Thoracic aorta (tissue), 2 donors: ENCODE data around the gene CELSR2. TPM values are rescaled to one million over a fixed set of nuclear protein-coding genes. Genes with fewer than 3 reads are reported as not detected.

Source experiments
- ATAC-seq: fragments of 150-250 bp; one replicate; pipeline ENCODE4 v1.8.0; 2017; ENCODE audit warnings: low read depth; ENCODE audit not compliant: insufficient number of reproducible peaks, low FRiP score
- DNase-seq: peaks from one replicate; pipeline ENCODE4 v3.0.0-alpha.2; 2020; ENCODE audit warnings: low spot score
- H3K27ac ChIP-seq, 2 donors: fragments of 200-600 bp; sonication (generic); 1 replicate in 1 of 2; 2 replicates in 1 of 2; pipeline ENCODE4 v1.5.1; 2016; ENCODE audit warnings: mild to moderate bottlenecking in 2 of 2, moderate library complexity in 2 of 2
- H3K27me3 ChIP-seq: fragments of 200-600 bp; sonication (generic); replicated peaks from 2 replicates; pipeline ENCODE4 v1.6.0; 2016; ENCODE audit warnings: mild to moderate bottlenecking; ENCODE audit not compliant: insufficient read depth
- H3K36me3 ChIP-seq: fragments of 200-600 bp; sonication (generic); one replicate; pipeline ENCODE4 v1.5.1; 2016
- H3K4me1 ChIP-seq, 2 donors: fragments of 200-600 bp; sonication (generic); 1 replicate in 1 of 2; 2 replicates in 1 of 2; pipeline versions ENCODE4 v1.5.1 to v1.6.0; 2016; ENCODE audit warnings: low read depth in 2 of 2, mild to moderate bottlenecking in 1 of 2; ENCODE audit not compliant: control insufficient read depth in 1 of 2
- H3K4me3 ChIP-seq: fragments of 200-600 bp; sonication (generic); 2 replicates; pipeline ENCODE4 v1.5.1; 2016; ENCODE audit warnings: mild to moderate bottlenecking
- H3K9me3 ChIP-seq: fragments of 200-600 bp; sonication (generic); 2 replicates; pipeline ENCODE4 v1.5.1; 2016
- total RNA-seq, 2 donors: library from RNA; depleted of rRNA; stranded (reverse); fragments of >200 nt; gene quantifications; one replicate each; pipeline versions ENCODE4 v1.1.0 to v1.2.3, GENCODE V29; 2016
- TF ChIP-seq, protein P1 (sequence below): fragments of 200-600 bp; sonication (generic); IDR thresholded peaks from one replicate; pipeline ENCODE4 v1.5.1; 2019; ENCODE audit warnings: antibody characterized with exemption

Gene CELSR2
- total RNA-seq, 2 donors from 2014 or later, result 4.0 to 10.0 TPM

DNA sequence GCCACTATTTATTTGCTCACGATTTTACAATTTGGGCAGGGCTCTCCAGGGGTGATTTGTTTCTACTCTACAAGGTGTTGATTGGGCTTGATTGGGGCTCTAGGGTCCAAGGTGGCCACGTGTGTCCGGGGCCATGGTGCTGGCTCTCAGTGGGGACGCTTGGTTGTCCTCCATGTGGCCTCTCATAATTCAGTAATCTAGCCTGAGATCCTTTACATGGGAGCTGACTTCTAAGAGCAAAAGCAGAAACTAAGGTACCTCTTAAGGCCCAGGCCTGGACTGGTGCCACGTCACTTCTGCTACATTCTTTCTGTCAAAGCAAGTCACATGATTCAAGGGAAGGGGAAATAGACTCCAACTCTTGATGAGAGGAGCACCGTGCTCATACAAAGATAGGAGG is 41.7 kb downstream of the CELSR2 start:
- no peak overlapping the region for H3K4me3 ChIP-seq
- H3K4me1 ChIP-seq, result no peaks in the 10 kb centered on the region
- ATAC-seq (no peak), DNase-seq (no peak)
- no peak overlapping the region for H3K27ac ChIP-seq
- TF ChIP-seq, protein P1, sequence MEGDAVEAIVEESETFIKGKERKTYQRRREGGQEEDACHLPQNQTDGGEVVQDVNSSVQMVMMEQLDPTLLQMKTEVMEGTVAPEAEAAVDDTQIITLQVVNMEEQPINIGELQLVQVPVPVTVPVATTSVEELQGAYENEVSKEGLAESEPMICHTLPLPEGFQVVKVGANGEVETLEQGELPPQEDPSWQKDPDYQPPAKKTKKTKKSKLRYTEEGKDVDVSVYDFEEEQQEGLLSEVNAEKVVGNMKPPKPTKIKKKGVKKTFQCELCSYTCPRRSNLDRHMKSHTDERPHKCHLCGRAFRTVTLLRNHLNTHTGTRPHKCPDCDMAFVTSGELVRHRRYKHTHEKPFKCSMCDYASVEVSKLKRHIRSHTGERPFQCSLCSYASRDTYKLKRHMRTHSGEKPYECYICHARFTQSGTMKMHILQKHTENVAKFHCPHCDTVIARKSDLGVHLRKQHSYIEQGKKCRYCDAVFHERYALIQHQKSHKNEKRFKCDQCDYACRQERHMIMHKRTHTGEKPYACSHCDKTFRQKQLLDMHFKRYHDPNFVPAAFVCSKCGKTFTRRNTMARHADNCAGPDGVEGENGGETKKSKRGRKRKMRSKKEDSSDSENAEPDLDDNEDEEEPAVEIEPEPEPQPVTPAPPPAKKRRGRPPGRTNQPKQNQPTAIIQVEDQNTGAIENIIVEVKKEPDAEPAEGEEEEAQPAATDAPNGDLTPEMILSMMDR, result no peak
- no peaks in the 10 kb centered on the region for H3K36me3 ChIP-seq
- H3K9me3 ChIP-seq, result no peaks in the 10 kb centered on the region
- no peaks in the 10 kb centered on the region for H3K27me3 ChIP-seq

DNA sequence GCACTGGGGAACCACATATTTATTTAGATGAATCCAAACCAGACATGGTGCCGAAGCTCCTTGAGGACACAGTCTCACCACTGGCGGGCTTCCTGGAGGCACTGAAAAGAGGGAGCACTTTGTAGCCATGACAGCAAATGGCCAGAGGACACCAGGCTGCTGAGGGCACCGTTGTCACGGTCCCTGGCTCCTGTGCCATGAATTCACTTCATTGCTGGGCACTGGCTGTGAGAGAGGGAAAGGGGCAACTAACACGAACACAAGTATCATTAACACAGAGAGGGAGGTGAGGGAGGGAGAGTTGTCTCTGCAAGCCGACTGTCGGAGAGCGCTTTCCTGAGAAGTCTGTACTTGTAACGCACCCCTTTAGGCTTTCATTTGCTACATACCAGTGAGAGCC is 43.0 kb downstream of the CELSR2 start:
- Histone ChIP-seq H3K4me3 (no peak overlapping the region), H3K4me1 (no peaks in the 10 kb centered on the region), H3K9me3 (no peaks in the 10 kb centered on the region), H3K27ac (no peak overlapping the region), H3K27me3 (no peaks in the 10 kb centered on the region), H3K36me3 (no peaks in the 10 kb centered on the region)
- ATAC-seq (no peak), DNase-seq (no peak)
- TF ChIP-seq, protein P1, result no peak

DNA sequence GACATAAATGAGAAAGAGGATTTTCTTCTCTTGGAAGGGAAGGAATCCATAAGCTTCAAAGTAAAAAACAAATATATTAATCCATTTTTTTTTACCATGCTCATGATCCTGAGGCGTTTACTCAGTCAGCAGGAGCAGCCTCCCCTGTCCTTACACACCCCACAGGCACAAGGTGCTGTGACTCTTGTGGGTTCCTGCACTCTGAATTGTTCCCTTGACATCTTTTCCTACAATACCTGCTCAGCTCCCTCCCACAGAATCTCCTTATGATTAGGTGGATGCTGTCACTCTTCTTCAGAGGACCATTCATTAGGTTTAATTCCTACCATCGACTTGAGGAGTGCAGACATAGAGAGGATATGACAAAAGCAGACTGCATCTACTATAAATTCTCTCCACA is 43.7 kb downstream of the CELSR2 start:
- H3K27me3 ChIP-seq, result no peaks in the 10 kb centered on the region
- TF ChIP-seq, protein P1, result no peak
- H3K4me1 ChIP-seq, result no peaks in the 10 kb centered on the region
- no peaks in the 10 kb centered on the region for H3K9me3 ChIP-seq
- H3K36me3 ChIP-seq, result no peaks in the 10 kb centered on the region
- ATAC-seq (no peak), DNase-seq (no peak)
- no peak overlapping the region for H3K4me3 ChIP-seq
- no peak overlapping the region for H3K27ac ChIP-seq

DNA sequence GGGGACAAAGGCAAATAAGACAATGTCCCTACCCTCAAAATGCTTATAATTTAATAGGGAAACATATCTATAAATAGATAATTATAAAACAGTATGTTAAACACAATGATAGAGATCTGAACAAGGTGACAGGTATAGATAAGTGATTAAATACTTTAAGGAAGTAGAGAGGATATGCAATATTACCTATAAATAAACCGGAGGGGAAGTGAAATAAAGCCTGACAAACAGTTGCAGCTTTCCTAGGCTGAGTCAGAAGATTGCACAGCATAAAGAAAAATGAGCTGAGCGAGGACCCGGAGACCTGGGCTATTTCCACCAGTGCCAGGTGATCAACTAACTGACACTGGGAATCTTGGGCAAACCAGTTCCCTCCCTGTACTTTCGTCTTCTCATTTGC is 45.1 kb downstream of the CELSR2 start:
- Histone ChIP-seq H3K36me3 (no peaks in the 10 kb centered on the region), H3K27ac (no peak overlapping the region), H3K9me3 (no peaks in the 10 kb centered on the region), H3K4me3 (no peak overlapping the region), H3K4me1 (peaks cover 0 to 2% of the 10 kb centered on the region in 2 donors), H3K27me3 (no peaks in the 10 kb centered on the region)
- DNase-seq (no peak), ATAC-seq (no peak)
- TF ChIP-seq, protein P1, result no peak

DNA sequence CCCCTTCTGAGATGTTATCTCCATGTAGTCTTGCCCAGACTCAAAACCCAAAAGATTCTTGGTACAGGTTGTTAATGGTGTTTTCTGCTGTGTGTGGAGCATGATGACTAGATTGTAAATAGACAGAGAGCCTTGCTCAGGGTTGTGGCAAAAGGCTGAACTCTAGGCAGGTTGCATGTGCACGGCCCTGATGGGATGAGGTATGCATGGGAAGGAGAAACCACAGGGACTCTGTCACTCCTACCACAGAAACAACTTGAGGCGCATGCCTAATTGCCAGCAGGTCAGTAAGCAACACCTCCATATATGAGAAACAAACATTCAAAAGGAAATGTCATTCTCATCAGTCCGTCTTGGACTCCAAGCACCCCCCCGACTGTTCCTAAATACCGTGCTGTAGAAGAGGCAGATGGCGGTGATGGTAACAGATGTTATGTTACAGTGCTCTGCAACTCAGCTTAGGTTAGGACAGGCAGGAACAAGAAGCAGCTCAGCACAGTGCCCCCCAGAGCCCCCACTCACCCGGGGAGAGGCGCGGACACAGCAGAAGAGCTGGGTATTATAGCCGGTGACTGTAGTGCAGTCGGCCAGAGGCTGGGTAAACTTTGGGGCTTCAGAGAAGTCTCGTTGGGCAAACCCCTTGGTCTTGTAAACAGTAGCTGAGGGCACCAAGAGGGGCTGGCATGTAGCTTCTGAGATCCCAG is 46.5 kb downstream of the CELSR2 start:
- ATAC-seq (no peak), DNase-seq (no peak)
- no peak overlapping the region for H3K27ac ChIP-seq
- peaks cover 0 to 3% of the 10 kb centered on the region in 2 donors for H3K4me1 ChIP-seq
- H3K36me3 ChIP-seq, result no peaks in the 10 kb centered on the region
- H3K4me3 ChIP-seq, result no peak overlapping the region
- no peaks in the 10 kb centered on the region for H3K27me3 ChIP-seq
- TF ChIP-seq, protein P1, result no peak
- no peaks in the 10 kb centered on the region for H3K9me3 ChIP-seq
